Fibroblast of the aortic adventitia (primary cell): Measurements from ENCODE around the gene ZNF274. TPM values are rescaled to one million over a fixed set of nuclear protein-coding genes. Genes with fewer than 3 reads are reported as not detected.
"Not testable (repeated sequence)": the region's sequence is repeated elsewhere in the genome, so short reads cannot be mapped to it uniquely, and the experiment has no call there.

ENCODE experiments used
- DNase-seq: peaks from one replicate; pipeline ENCODE4 v3.0.0-alpha.2; 2010; ENCODE audit warnings: low read depth
- H3K4me3 ChIP-seq: 2 replicates; pipeline ENCODE4 v1.5.1; 2011; ENCODE audit warnings: low read depth, mild to moderate bottlenecking, control low read depth, low read length, moderate library complexity
- total RNA-seq: library from RNA; depleted of rRNA; stranded (reverse); fragments of >200 nt; gene quantifications from 2 replicates; pipeline ENCODE4 v1.2.3, GENCODE V29; 2012; ENCODE audit warnings: low replicate concordance
- TF ChIP-seq, protein P1 (sequence below): IDR thresholded peaks from 2 replicates; pipeline ENCODE4 v1.5.1; 2011; ENCODE audit warnings: mild to moderate bottlenecking, low read length, control low read depth, inconsistent platforms; ENCODE audit not compliant: insufficient read depth

Gene ZNF274
- 14.7 and 15.6 TPM in 2 replicates for total RNA-seq

DNA sequence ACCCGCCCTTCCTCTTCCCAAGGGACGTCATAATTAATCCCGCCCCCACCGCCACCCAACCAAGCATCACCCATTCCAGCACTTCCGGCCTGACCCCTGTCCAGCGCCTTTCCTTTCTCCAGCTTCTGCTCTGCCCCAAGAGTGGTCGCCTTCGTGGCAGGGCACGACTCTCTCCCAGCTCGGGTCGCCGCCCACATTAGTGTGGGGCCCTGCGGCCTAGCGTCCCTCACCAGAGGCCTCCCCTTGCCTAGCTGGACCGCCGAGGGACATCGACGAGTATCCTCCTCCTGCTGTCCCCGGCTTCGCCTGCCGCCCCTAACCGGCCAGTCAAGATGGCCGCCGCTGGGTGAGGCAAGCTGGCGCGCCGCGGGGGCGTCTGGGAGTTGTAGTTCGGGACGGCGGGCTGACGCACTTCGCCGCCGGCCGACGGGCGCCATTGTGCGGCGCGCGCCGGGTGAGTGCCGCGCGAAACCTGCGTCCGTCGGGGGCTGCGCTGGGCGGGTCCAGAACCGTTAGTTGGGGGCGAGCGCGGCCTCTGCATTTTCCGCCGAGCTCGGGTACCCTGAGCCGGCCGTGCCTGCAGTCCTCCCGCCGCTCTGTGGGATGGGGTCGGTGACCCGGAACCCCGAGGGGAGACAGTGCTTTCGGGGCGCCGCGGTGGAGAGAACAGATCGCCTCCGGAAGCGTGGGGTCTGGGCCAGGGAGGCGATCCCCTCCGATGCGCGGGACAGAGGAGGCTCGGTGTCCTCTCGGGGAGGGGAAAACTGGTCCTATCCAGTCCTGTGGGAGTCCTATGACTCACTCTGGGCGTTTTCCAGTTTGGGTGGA lies at the start of gene ZNF274:
Gene ZNF274 (plus strand): TSS at position 73 of the 828 bp plus-strand sequence. CDS start 905 bp downstream, outside the sequence.
- TF ChIP-seq, protein P1, sequence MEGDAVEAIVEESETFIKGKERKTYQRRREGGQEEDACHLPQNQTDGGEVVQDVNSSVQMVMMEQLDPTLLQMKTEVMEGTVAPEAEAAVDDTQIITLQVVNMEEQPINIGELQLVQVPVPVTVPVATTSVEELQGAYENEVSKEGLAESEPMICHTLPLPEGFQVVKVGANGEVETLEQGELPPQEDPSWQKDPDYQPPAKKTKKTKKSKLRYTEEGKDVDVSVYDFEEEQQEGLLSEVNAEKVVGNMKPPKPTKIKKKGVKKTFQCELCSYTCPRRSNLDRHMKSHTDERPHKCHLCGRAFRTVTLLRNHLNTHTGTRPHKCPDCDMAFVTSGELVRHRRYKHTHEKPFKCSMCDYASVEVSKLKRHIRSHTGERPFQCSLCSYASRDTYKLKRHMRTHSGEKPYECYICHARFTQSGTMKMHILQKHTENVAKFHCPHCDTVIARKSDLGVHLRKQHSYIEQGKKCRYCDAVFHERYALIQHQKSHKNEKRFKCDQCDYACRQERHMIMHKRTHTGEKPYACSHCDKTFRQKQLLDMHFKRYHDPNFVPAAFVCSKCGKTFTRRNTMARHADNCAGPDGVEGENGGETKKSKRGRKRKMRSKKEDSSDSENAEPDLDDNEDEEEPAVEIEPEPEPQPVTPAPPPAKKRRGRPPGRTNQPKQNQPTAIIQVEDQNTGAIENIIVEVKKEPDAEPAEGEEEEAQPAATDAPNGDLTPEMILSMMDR, result no peak
- DNase-seq, result peak; percentile 92
- H3K4me3 ChIP-seq, result peak within 1 kb of the TSS; percentile 82

DNA sequence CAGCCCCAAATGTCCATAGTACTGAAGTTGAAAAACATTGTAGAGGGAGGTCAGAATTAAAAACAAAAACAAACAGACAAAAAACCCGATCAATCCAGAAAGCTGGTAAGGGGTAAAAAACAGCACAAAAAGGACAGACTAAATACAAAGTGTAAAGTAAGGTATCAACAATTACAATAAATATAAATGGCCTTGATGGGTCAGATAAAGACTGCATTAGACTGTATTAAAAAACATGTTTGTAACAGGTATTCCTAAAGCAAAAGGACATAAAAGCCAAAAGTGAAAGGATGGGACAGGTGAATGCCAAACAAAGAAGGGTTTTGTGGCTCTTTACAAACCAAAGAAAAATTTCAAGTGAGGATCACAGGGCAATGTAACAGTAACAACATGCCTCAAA lies 48.6 kb upstream of the ZNF274 start:
- TF ChIP-seq, protein P1, result no peak
- no peak for DNase-seq
- no peak overlapping the region for H3K4me3 ChIP-seq

DNA sequence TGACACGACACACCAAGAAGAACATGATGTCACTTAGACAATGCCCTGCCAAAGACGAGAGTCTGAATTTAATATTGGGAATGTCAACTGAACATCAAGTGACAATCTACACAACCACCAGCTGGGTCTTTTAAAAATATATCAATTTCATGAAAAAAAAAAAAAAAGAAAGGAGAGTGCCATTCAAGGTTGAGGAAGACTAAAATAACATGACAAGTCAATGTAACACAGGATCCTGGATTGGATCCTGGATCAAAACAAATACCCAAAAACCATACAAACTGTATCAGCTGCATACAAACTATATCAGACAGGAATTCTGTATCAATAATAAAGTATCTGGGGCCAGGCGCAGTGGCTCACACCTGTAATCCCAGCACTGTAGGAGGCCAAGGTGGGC lies 37.0 kb upstream of the ZNF274 start:
- TF ChIP-seq, protein P1, result no peak
- DNase-seq, result no peak
- H3K4me3 ChIP-seq, result no peak overlapping the region

DNA sequence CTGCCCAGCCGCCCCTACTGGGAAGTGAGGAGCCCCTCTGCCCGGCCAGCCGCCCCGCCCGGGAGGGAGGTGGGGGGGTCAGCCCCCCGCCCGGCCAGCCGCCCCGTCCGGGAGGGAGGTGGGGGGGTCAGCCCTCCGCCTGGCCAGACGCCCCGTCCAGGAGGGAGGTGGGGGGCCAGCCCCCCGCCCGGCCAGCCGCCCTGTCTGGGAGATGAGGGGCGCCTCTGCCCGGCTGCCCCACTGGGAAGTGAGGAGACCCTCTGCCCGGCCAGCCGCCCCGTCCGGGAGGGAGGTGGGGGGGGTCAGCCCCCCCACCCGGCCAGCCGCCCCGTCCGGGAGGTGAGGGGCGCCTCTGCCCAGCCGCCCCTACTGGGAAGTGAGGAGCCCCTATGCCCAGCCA lies 35.4 kb upstream of the ZNF274 start:
- not testable (repeated sequence) for DNase-seq, H3K4me3 ChIP-seq

DNA sequence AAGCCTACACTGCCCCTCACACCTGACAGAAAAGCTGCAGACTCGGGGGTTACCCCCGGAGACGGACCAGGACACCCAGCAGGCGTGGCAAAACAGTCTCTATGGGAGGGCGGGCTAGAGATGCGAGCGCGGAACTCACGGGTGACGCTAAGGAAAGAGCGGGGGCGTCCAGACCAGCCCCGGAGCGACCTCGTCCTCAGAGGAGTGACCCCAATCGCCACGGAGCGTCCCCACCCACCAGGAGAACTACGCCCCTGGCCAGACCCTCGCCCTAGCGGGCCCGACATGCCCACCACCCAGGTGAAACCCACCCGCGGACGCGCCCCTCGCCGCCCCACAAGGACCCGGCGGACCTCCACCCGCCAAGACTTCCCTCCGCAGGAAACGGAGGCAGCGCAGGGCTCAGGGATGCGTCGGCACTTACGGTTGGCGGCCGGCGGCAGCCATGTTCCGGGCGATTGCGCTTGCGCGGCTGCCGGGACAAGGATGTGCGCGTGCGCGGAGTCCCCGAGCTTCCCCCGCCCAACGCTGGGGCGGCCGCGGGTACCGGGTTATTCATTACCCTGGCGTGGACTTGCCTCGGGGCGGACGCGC lies 32.4 kb upstream of the ZNF274 start, which contains the start of gene ZNF329:
Gene ZNF329 (minus strand): TSS at position 462 of the 594 bp plus-strand sequence. CDS start 21,286 bp downstream, outside the sequence.
- H3K4me3 ChIP-seq, result peak within 1 kb of the TSS; percentile 87
- TF ChIP-seq, protein P1, result no peak
- DNase-seq, result peak; percentile 79

DNA sequence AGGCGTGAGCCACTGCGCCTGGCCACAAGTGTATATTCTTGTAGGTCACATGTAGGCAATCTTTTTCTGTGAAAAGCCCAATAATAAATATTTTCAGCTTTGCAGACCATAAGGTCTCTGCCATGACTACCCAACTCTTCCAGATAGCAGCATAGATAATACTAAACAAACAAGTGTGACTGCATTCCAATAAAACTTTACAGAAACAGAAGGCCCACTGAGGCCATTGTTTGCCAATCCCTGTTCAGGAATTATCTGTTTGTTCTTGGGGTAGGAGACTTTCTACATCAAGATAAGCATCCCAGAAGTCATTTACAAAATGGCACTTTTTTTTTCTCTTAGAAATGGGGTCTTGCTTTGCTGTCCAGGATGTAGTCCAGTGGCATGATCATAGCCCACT lies 29.5 kb upstream of the ZNF274 start:
- no peak for DNase-seq
- TF ChIP-seq, protein P1, result no peak
- H3K4me3 ChIP-seq, result no peak overlapping the region

DNA sequence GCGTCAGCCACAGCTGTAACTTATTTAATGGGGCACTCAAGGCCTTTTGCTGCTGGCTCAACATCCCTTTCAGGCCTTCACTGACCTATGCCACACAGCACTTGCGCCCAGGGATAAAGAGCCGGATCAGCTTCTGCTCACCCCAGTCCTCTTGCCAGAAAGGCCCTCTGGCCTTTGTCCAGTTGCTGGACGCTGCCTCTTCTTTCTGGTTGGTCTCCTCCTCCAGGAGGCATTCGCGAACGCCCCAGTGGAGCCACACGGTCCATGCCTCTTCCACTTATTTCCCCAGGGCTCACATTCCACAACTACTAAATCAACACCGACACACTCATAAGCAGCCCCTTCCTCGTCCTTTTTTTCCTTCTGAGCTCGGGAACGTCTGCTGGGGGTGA lies 28.6 kb upstream of the ZNF274 start:
- peak; percentile 54 for DNase-seq
- TF ChIP-seq, protein P1, result no peak
- H3K4me3 ChIP-seq, result peak overlapping the region; percentile 86
